Peyer's patch (tissue), 4 donors: ENCODE data around the gene IQGAP2.

ENCODE experiments used
- POLR2A ChIP-seq, 2 donors: fragments of 450-650 bp; IDR thresholded peaks; one replicate each; pipeline ENCODE4 v1.5.1; 2017; ENCODE audit warnings: antibody characterized with exemption in 2 of 2, mild to moderate bottlenecking in 2 of 2, moderate library complexity in 2 of 2
- TF ChIP-seq, protein P1 (sequence below), 6 experiments: fragments of 450-650 bp in 4 of 6; fragments of 200-600 bp in 2 of 6; sonication (generic) in 1 of 6; IDR thresholded peaks; one replicate each; pipeline ENCODE4 v1.5.1; 2017 to 2019; ENCODE audit warnings: antibody characterized with exemption in 6 of 6, mild to moderate bottlenecking in 3 of 6, moderate library complexity in 1 of 6

DNA sequence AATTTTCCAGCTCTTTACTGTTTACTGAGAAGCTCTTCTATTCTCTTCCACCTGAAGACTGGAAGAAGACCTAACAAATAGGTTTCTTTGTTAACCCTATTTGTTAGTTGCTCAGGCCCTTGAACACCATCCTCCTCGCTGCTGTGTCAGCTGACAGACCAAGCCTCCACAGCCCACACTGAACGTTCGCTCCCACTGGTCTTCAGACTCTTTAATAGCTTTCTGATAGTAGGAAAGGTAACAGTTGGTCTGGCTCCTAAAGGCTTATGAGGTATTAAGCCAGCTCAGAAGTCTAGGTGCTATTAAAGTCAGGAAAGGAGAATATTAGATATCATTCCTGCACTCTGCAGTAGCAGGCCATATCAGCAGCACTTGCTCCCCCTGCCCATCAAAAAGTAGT, 289.6 kb downstream of the IQGAP2 start:
- no peak for TF ChIP-seq POLR2A (IDR thresholded peaks at IDR 0.05)
- TF ChIP-seq, protein P1, sequence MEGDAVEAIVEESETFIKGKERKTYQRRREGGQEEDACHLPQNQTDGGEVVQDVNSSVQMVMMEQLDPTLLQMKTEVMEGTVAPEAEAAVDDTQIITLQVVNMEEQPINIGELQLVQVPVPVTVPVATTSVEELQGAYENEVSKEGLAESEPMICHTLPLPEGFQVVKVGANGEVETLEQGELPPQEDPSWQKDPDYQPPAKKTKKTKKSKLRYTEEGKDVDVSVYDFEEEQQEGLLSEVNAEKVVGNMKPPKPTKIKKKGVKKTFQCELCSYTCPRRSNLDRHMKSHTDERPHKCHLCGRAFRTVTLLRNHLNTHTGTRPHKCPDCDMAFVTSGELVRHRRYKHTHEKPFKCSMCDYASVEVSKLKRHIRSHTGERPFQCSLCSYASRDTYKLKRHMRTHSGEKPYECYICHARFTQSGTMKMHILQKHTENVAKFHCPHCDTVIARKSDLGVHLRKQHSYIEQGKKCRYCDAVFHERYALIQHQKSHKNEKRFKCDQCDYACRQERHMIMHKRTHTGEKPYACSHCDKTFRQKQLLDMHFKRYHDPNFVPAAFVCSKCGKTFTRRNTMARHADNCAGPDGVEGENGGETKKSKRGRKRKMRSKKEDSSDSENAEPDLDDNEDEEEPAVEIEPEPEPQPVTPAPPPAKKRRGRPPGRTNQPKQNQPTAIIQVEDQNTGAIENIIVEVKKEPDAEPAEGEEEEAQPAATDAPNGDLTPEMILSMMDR (IDR thresholded peaks at IDR 0.05), result no peak
